Measurements from ENCODE around the gene MYO6.

Gene MYO6

GRCh38 chr6:75926293-75927168, 177.5 kb downstream of the MYO6 start:
- Mint-ChIP-seq H3K36me3 (no peaks in the 10 kb centered on the region), H3K9me3 (no peaks in the 10 kb centered on the region), H3K27ac (no peak overlapping the region), H3K4me1 (no peaks in the 10 kb centered on the region), H3K4me3 (no peak overlapping the region)
- DNase-seq (ENCODE audit: low spot score in 2 of 2) (no peak), ATAC-seq (peak; percentile 24)

GRCh38 chr6:75931011-75931680, 182.1 kb downstream of the MYO6 start:
- ATAC-seq (no peak), DNase-seq (ENCODE audit: low spot score in 2 of 2) (no peak)
- Mint-ChIP-seq H3K4me1 (peaks cover 12% of the 10 kb centered on the region), H3K4me3 (no peak overlapping the region), H3K27ac (no peak overlapping the region), H3K9me3 (no peaks in the 10 kb centered on the region), H3K36me3 (no peaks in the 10 kb centered on the region)

- ATAC-seq (no peak), DNase-seq (ENCODE audit: low spot score in 2 of 2) (no peak)
- H3K4me1 Mint-ChIP-seq: peaks cover 12% of the 10 kb centered on the region
- H3K36me3 Mint-ChIP-seq: no peaks in the 10 kb centered on the region
- no peak overlapping the region for H3K4me3 Mint-ChIP-seq
- no peaks in the 10 kb centered on the region for H3K9me3 Mint-ChIP-seq
- H3K27ac Mint-ChIP-seq: no peak overlapping the region
These were observed 183.0 kb downstream of the MYO6 start for GRCh38 chr6:75932067-75932466.

- Mint-ChIP-seq H3K9me3 (no peaks in the 10 kb centered on the region), H3K4me1 (peaks cover 12% of the 10 kb centered on the region), H3K4me3 (no peak overlapping the region), H3K36me3 (no peaks in the 10 kb centered on the region), H3K27ac (no peak overlapping the region)
- DNase-seq (ENCODE audit: low spot score in 2 of 2) (no peak), ATAC-seq (no peak)
These were observed 184.4 kb downstream of the MYO6 start for GRCh38 chr6:75933387-75933975.

- Mint-ChIP-seq H3K4me3 (peak overlapping the region; percentile 57), H3K36me3 (no peaks in the 10 kb centered on the region), H3K9me3 (no peaks in the 10 kb centered on the region), H3K4me1 (peaks cover 12% of the 10 kb centered on the region), H3K27ac (peak overlapping the region; percentile 21)
- peak; percentile 49 for ATAC-seq
- DNase-seq (ENCODE audit: low spot score in 2 of 2): peak in 1 of 2 donors; percentile 63
These were observed 185.8 kb downstream of the MYO6 start for GRCh38 chr6:75934643-75935472.

GRCh38 chr6:75935473-75935793, 186.4 kb downstream of the MYO6 start:
- ATAC-seq (no peak), DNase-seq (ENCODE audit: low spot score in 2 of 2) (no peak)
- no peaks in the 10 kb centered on the region for H3K36me3 Mint-ChIP-seq
- no peak overlapping the region for H3K27ac Mint-ChIP-seq
- peaks cover 3% of the 10 kb centered on the region for H3K9me3 Mint-ChIP-seq
- peaks cover 12% of the 10 kb centered on the region for H3K4me1 Mint-ChIP-seq
- peak overlapping the region; percentile 57 for H3K4me3 Mint-ChIP-seq

- ATAC-seq (no peak), DNase-seq (ENCODE audit: low spot score in 2 of 2) (no peak)
- Mint-ChIP-seq H3K4me3 (no peak overlapping the region), H3K9me3 (peaks cover 3% of the 10 kb centered on the region), H3K27ac (peak overlapping the region; percentile 10), H3K4me1 (peaks cover 12% of the 10 kb centered on the region), H3K36me3 (no peaks in the 10 kb centered on the region)
These were observed 187.6 kb downstream of the MYO6 start for GRCh38 chr6:75936682-75937081.

GRCh38 chr6:75937846-75938245, 188.8 kb downstream of the MYO6 start:
- no peak for DNase-seq (ENCODE audit: low spot score in 2 of 2)
- H3K27ac Mint-ChIP-seq: no peak overlapping the region

GRCh38 chr6:75940564-75940963, 191.5 kb downstream of the MYO6 start:
- Mint-ChIP-seq H3K36me3 (no peaks in the 10 kb centered on the region), H3K4me3 (no peak overlapping the region), H3K4me1 (no peaks in the 10 kb centered on the region), H3K9me3 (peaks cover 3% of the 10 kb centered on the region), H3K27ac (no peak overlapping the region)
- ATAC-seq (no peak), DNase-seq (ENCODE audit: low spot score in 2 of 2) (no peak)

More at GRCh38 chr6:75937846-75938245, 188.8 kb downstream of the MYO6 start:
- no peak for ATAC-seq
- Mint-ChIP-seq H3K4me1 (peaks cover 12% of the 10 kb centered on the region), H3K36me3 (no peaks in the 10 kb centered on the region), H3K9me3 (peaks cover 3% of the 10 kb centered on the region), H3K4me3 (no peak overlapping the region)

- no peak overlapping the region for H3K4me3 Mint-ChIP-seq
- no peak for DNase-seq (ENCODE audit: low spot score in 2 of 2)
- peaks cover 3% of the 10 kb centered on the region for H3K9me3 Mint-ChIP-seq
- H3K27ac Mint-ChIP-seq: no peak overlapping the region
- H3K4me1 Mint-ChIP-seq: no peaks in the 10 kb centered on the region
- H3K36me3 Mint-ChIP-seq: no peaks in the 10 kb centered on the region
- ATAC-seq: no peak
These were observed 192.5 kb downstream of the MYO6 start for GRCh38 chr6:75941509-75941908.

GRCh38 chr6:75943381-75943780, 194.3 kb downstream of the MYO6 start:
- DNase-seq (ENCODE audit: low spot score in 2 of 2) (no peak), ATAC-seq (no peak)
- no peak overlapping the region for H3K27ac Mint-ChIP-seq
- H3K4me3 Mint-ChIP-seq: no peak overlapping the region
- peaks cover 3% of the 10 kb centered on the region for H3K9me3 Mint-ChIP-seq
- H3K4me1 Mint-ChIP-seq: no peaks in the 10 kb centered on the region
- no peaks in the 10 kb centered on the region for H3K36me3 Mint-ChIP-seq

GRCh38 chr6:75946146-75946831, 197.2 kb downstream of the MYO6 start:
- DNase-seq (ENCODE audit: low spot score in 2 of 2) (no peak), ATAC-seq (no peak)
- Mint-ChIP-seq H3K36me3 (no peaks in the 10 kb centered on the region), H3K9me3 (no peaks in the 10 kb centered on the region), H3K4me3 (no peak overlapping the region), H3K27ac (no peak overlapping the region), H3K4me1 (no peaks in the 10 kb centered on the region)

GRCh38 chr6:75947935-75948334, 198.9 kb downstream of the MYO6 start:
- Mint-ChIP-seq H3K4me1 (no peaks in the 10 kb centered on the region), H3K36me3 (no peaks in the 10 kb centered on the region), H3K27ac (no peak overlapping the region), H3K9me3 (no peaks in the 10 kb centered on the region), H3K4me3 (no peak overlapping the region)
- DNase-seq (ENCODE audit: low spot score in 2 of 2) (no peak), ATAC-seq (no peak)

- no peaks in the 10 kb centered on the region for H3K4me1 Mint-ChIP-seq
These were observed 203.1 kb downstream of the MYO6 start for GRCh38 chr6:75952128-75952527.

GRCh38 chr6:75963569-75963968, 214.5 kb downstream of the MYO6 start:
- no peaks in the 10 kb centered on the region for H3K4me1 Mint-ChIP-seq
- H3K27ac Mint-ChIP-seq: no peak overlapping the region
- DNase-seq (ENCODE audit: low spot score in 2 of 2) (no peak), ATAC-seq (no peak)
- H3K9me3 Mint-ChIP-seq: no peaks in the 10 kb centered on the region
- no peaks in the 10 kb centered on the region for H3K36me3 Mint-ChIP-seq
- H3K4me3 Mint-ChIP-seq: no peak overlapping the region

More at GRCh38 chr6:75952128-75952527, 203.1 kb downstream of the MYO6 start:
- ATAC-seq (no peak), DNase-seq (ENCODE audit: low spot score in 2 of 2) (no peak)
- Mint-ChIP-seq H3K4me3 (no peak overlapping the region), H3K27ac (no peak overlapping the region), H3K9me3 (no peaks in the 10 kb centered on the region), H3K36me3 (no peaks in the 10 kb centered on the region)

All from stimulated activated effector memory CD8-positive, alpha-beta T cell treated with anti-CD3 and anti-CD28 coated beads, Interleukin-12 subunit alpha, Interleukin-12 subunit beta, amount 100 ng/mL, for 72 hours (primary cell).